K562 (cell line): ENCODE results near the gene TCEAL1. TPM values are rescaled to one million over a fixed set of nuclear protein-coding genes. Genes with fewer than 3 reads are reported as not detected.

ENCODE experiments used
- ATAC-seq: fragments of 200-7000 bp; cut with Tn5 transposase; 3 replicates; pipeline ENCODE4 v1.9.1; 2020; ENCODE audit warnings: moderate library complexity
- BruUV-seq: library from RNA; stranded (reverse); fragments of 400-500 nt; replicated peaks from 2 replicates; lab custom pipeline; 2021; lab: Mats Ljungman, UMichigan
- CTCF ChIA-PET: fragments of 300-600 bp; formaldehyde crosslinking; extraction: SDS; loops from one replicate; lab custom pipeline; 2021; ENCODE audit warnings: low intra/inter-chr PET ratio; lab: Yijun Ruan, JAX
- POLR2A ChIA-PET: fragments of 300-600, 350-650 bp; sonication (Branson Sonifier 250); formaldehyde crosslinking; extraction: SDS; loops from one replicate; lab custom pipeline; 2021; ENCODE audit warnings: antibody characterized with exemption, inconsistent platforms; lab: Yijun Ruan, JAX
- DNase-seq, 4 experiments: peaks; one replicate each; pipeline versions ENCODE4 v3.0.0 to v3.0.0-alpha.2; 2011 to 2018; ENCODE audit warnings: low spot score in 3 of 4, mixed read lengths in 3 of 4; ENCODE audit errors: extremely low read depth in 1 of 4
- FAIRE-seq: peaks from 2 replicates; lab custom pipeline; 2011; peaks lifted over from hg19 to GRCh38; lab: Jason Lieb, UNC
- H2AFZ ChIP-seq: 2 replicates; pipeline ENCODE4 v1.6.0; 2011; ENCODE audit warnings: low read depth, low read length, control low read depth, inconsistent platforms
- H3K27ac ChIP-seq: fragments of 200-600 bp; 3 replicates; pipeline ENCODE4 v1.8.0; 2011; ENCODE audit warnings: low read depth, mild to moderate bottlenecking, control low read depth, inconsistent platforms, low read length, moderate library complexity, mixed read lengths; ENCODE audit errors: extremely low read depth
- H3K27me3 ChIP-seq, 2 experiments: fragments of 300-600 bp in 1 of 2; 2 replicates in 1 of 2; 3 replicates in 1 of 2; pipeline versions ENCODE4 v1.6.0 to v1.8.0; 2011; ENCODE audit warnings: inconsistent platforms in 2 of 2, low read length in 2 of 2, mild to moderate bottlenecking in 1 of 2, mixed read lengths in 1 of 2, moderate library complexity in 1 of 2; ENCODE audit not compliant: control insufficient read depth in 2 of 2, insufficient read depth in 2 of 2
- H3K36me3 ChIP-seq: fragments of 300-600 bp; 3 replicates; pipeline ENCODE4 v1.8.0; 2011; ENCODE audit warnings: mild to moderate bottlenecking, low read length, inconsistent platforms; ENCODE audit not compliant: control insufficient read depth, insufficient read depth
- H3K4me1 ChIP-seq, 2 experiments: fragments of 200-600 bp in 1 of 2; replicated peaks in 1 of 2; 2 replicates in 1 of 2; 3 replicates in 1 of 2; pipeline versions ENCODE4 v1.5.1 to v1.8.0; 2011; ENCODE audit warnings: inconsistent platforms in 2 of 2, low read length in 2 of 2, mild to moderate bottlenecking in 1 of 2, mixed read lengths in 1 of 2, moderate library complexity in 1 of 2; ENCODE audit not compliant: control insufficient read depth in 2 of 2, insufficient read depth in 2 of 2
- H3K4me2 ChIP-seq: 2 replicates; pipeline ENCODE4 v1.6.1; 2011; ENCODE audit warnings: low read length, control low read depth, inconsistent platforms, mixed read lengths; ENCODE audit not compliant: insufficient read depth
- H3K4me3 ChIP-seq: fragments of 200-600 bp; sonication (generic), shearing (Covaris generic); 2 replicates; pipeline ENCODE4 v1.5.1; 2016; ENCODE audit warnings: control low read depth, inconsistent platforms
- H3K79me2 ChIP-seq: fragments of 200-600 bp; 3 replicates; pipeline ENCODE4 v1.8.0; 2011; ENCODE audit warnings: low read length, inconsistent platforms; ENCODE audit not compliant: control insufficient read depth, insufficient read depth
- H3K9ac ChIP-seq, 2 experiments: 2 replicates each; pipeline versions ENCODE4 v1.6.0 to v1.6.1; 2011; ENCODE audit warnings: low read depth in 2 of 2, low read length in 2 of 2, control low read depth in 1 of 2, inconsistent platforms in 1 of 2, mild to moderate bottlenecking in 1 of 2, mixed read lengths in 1 of 2; ENCODE audit not compliant: insufficient read depth in 1 of 2
- H3K9me1 ChIP-seq: one replicate; pipeline ENCODE4 v1.6.0; 2011; ENCODE audit warnings: inconsistent platforms, mild to moderate bottlenecking, low read length, moderate library complexity; ENCODE audit not compliant: control insufficient read depth, insufficient read depth
- H3K9me3 ChIP-seq: replicated peaks from 2 replicates; pipeline ENCODE4 v1.5.1; 2011; ENCODE audit warnings: low read depth, low read length, inconsistent platforms; ENCODE audit not compliant: control insufficient read depth, insufficient read depth
- H4K20me1 ChIP-seq: replicated peaks from 2 replicates; pipeline ENCODE4 v1.6.1; 2011; ENCODE audit warnings: low read length, inconsistent platforms, mixed read lengths; ENCODE audit not compliant: control insufficient read depth, insufficient read depth
- DIDO1 ChIP-seq: fragments of 450-650 bp; IDR thresholded peaks from 2 replicates; pipeline ENCODE4 v1.6.1; 2016; ENCODE audit warnings: low read depth, missing biosample characterization, missing genetic modification characterization
- LEF1 ChIP-seq: fragments of 450-650 bp; IDR thresholded peaks from 2 replicates; pipeline ENCODE4 v1.6.1; 2016; ENCODE audit warnings: mild to moderate bottlenecking
- SMARCA4 ChIP-seq: fragments of 450-650 bp; IDR thresholded peaks from 2 replicates; pipeline ENCODE4 v1.6.1; 2016
- SNRNP70 ChIP-seq: fragments of 200-400 bp; formaldehyde crosslinking; optimal IDR thresholded peaks from 2 replicates; pipeline ENCODE3; 2017; ENCODE audit warnings: low read depth, low read length
- SP1 ChIP-seq: sonication (generic); formaldehyde crosslinking; IDR thresholded peaks from 2 replicates; pipeline ENCODE4 v1.8.1; 2022; ENCODE audit warnings: mild to moderate bottlenecking, missing genetic modification reagents
- SRSF3 ChIP-seq: fragments of 200-400 bp; formaldehyde crosslinking; IDR thresholded peaks from 2 replicates; pipeline ENCODE4 v1.6.1; 2016; ENCODE audit warnings: mild to moderate bottlenecking, low read length, moderate library complexity; ENCODE audit not compliant: insufficient read depth
- TCFL5 ChIP-seq: fragments of 250-450 bp; sonication (Bioruptor Pico); conservative IDR thresholded peaks from 2 replicates; pipeline ENCODE4 v1.6.1; 2021; ENCODE audit warnings: mild to moderate bottlenecking, moderate library complexity, matching md5 sums
- XRCC3 ChIP-seq: fragments of 450-650 bp; IDR thresholded peaks from 2 replicates; pipeline ENCODE4 v1.6.1; 2017; ENCODE audit warnings: mild to moderate bottlenecking, moderate library complexity
- ZNF263 ChIP-seq: sonication (generic); formaldehyde crosslinking; IDR thresholded peaks from 2 replicates; pipeline ENCODE4 v1.8.0; 2022; ENCODE audit warnings: mild to moderate bottlenecking, missing genetic modification reagents, borderline replicate concordance
- WGBS: fragments of 100-300 bp; shearing (Covaris generic); methylation state at CpG from one replicate; pipeline ENCODE4 v1.1.6; 2016; ENCODE audit warnings: low coverage, mixed read lengths; ENCODE audit not compliant: insufficient coverage; ENCODE audit errors: missing lambda C conversion rate; 5-methylcytosine and 5-hydroxymethylcytosine counted together
- in situ Hi-C: fragments of 300-500 bp; cut with MboI; formaldehyde crosslinking; loops from 4 replicates; pipeline ENCODE4 v1.15.0; 2018; ENCODE audit warnings: inconsistent platforms, mixed read lengths
- intact Hi-C: fragments of 100-400 bp; cut with micrococcal nuclease; formaldehyde crosslinking; loops from 2 replicates; pipeline ENCODE4 v1.14.2; 2022
- polyA plus RNA-seq, 8 experiments: library from polyadenylated mRNA; depleted of rRNA in 4 of 8; stranded (reverse) in 5 of 8; unstranded in 3 of 8; fragments of >200 nt; fragmentation: Nextera tagmentation in 2 of 8; fragmentation: Illumina TruSeq in 1 of 8; extraction: Ambion mirVana in 2 of 8; extraction: Trizol in 1 of 8; gene quantifications; 2 replicates each; pipeline versions ENCODE4 v1.2.1 to v1.2.3, GENCODE V29; 2011 to 2014; ENCODE audit warnings: inconsistent platforms in 1 of 8, missing spikeins in 1 of 8
- total RNA-seq, 7 experiments: library from RNA; depleted of rRNA in 6 of 7; stranded (reverse); fragments of >200 nt in 6 of 7; fragmentation: Illumina TruSeq in 2 of 7; extraction: Trizol in 2 of 7; gene quantifications; 2 replicates each; pipeline versions ENCODE4 v1.2.1 to v1.2.3, GENCODE V29; 2011 to 2021; ENCODE audit warnings: low replicate concordance in 1 of 7
- TF ChIP-seq, protein P1 (sequence below), 2 experiments: IDR thresholded peaks; 2 replicates each; pipeline ENCODE4 v1.6.1; 2012; ENCODE audit warnings: improper control_type of control experiment in 2 of 2, low read depth in 2 of 2, low read length in 2 of 2, borderline replicate concordance in 1 of 2
- TF ChIP-seq, protein P2 (sequence below), 2 experiments: fragments of 200-800 bp in 1 of 2; sonication (Bioruptor generic) in 1 of 2; sonication (generic) in 1 of 2; formaldehyde crosslinking in 1 of 2; IDR thresholded peaks in 1 of 2; conservative IDR thresholded peaks in 1 of 2; 2 replicates each; pipeline versions ENCODE4 v1.5.0 to v1.6.1; 2016 to 2020; ENCODE audit warnings: missing compliant biosample characterization in 1 of 2, missing genetic modification characterization in 1 of 2, missing genetic modification reagents in 1 of 2

The TCEAL1 gene
- total and polyA plus RNA-seq, 9 of the 15 experiments (the other 6 are each of a cell fraction or from before 2014, with no cell fraction given), result 2.1 to 5.3 (median 4.0) TPM

DNA sequence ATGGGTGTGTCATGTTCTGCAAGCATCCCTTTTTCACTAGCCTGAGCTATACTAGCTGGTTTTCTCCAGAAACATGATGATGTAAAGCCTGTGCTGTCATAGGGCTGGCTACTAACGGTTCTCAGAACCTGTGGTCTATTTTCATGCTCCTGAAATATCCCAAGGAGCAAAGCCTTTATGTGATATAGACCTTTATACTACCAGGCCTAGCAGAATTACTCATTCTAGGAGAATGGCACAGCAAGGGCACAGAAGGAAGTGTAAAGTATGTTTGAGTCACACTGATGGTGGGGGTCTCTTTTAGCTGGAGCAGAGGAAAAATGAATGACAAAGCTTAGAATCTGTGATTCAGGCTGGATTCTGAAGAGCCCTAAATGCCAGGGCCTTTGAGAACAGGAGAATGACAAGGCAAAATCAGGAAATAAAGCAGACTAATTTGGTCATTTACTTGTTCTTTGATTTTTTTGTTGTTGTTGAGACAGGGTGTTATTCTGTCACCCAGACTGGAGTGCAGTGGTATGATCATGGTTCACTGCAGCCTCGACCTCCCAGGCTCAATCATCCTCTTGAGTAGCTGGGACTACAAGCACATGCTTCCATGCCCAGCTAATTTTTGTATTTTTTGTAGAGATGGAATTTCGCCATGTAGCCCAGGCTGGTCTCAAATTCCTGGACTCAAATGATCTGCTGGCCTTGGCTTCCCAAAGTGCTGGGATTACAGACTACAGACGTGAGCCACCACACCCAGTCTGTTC is 11.8 kb downstream of the TCEAL1 start:
- ChIA-PET POLR2A (no interaction called here), CTCF (no interaction called here)
- intact Hi-C loops (no loop called here), in situ Hi-C loops (no loop called here)
- Histone ChIP-seq H3K4me3 (no peak overlapping the region), H3K4me2 (no peak overlapping the region), H2AFZ (no peak overlapping the region), H3K4me1 (no peaks in the 10 kb centered on the region), H3K27me3 (no peaks in the 10 kb centered on the region), H3K79me2 (no peaks in the 10 kb centered on the region), H3K9ac (no peak overlapping the region), H3K36me3 (no peaks in the 10 kb centered on the region), H3K9me3 (no peaks in the 10 kb centered on the region), H4K20me1 (no peaks in the 10 kb centered on the region), H3K27ac (no peak overlapping the region), H3K9me1 (no peaks in the 10 kb centered on the region)
- 0% methylated on average over 4 of the region's 4 CpGs for WGBS
- BruUV-seq, result no TSS peak
- FAIRE-seq (no peak), ATAC-seq (no peak), DNase-seq (no peak)
- TF ChIP-seq DIDO1, result no peak
- no peak for TF ChIP-seq SNRNP70
- no peak for TF ChIP-seq LEF1
- TF ChIP-seq, protein P1, sequence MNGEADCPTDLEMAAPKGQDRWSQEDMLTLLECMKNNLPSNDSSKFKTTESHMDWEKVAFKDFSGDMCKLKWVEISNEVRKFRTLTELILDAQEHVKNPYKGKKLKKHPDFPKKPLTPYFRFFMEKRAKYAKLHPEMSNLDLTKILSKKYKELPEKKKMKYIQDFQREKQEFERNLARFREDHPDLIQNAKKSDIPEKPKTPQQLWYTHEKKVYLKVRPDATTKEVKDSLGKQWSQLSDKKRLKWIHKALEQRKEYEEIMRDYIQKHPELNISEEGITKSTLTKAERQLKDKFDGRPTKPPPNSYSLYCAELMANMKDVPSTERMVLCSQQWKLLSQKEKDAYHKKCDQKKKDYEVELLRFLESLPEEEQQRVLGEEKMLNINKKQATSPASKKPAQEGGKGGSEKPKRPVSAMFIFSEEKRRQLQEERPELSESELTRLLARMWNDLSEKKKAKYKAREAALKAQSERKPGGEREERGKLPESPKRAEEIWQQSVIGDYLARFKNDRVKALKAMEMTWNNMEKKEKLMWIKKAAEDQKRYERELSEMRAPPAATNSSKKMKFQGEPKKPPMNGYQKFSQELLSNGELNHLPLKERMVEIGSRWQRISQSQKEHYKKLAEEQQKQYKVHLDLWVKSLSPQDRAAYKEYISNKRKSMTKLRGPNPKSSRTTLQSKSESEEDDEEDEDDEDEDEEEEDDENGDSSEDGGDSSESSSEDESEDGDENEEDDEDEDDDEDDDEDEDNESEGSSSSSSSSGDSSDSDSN (IDR thresholded peaks at IDR 0.05; ENCODE audit: borderline replicate concordance in 1 of 2, low read depth in 2 of 2, low read length in 2 of 2), result no peak
- no peak for TF ChIP-seq SMARCA4
- TF ChIP-seq TCFL5 (CRISPR knock-in tag), result no peak
- TF ChIP-seq SRSF3, result no peak
- TF ChIP-seq XRCC3, result no peak
- TF ChIP-seq, protein P2, sequence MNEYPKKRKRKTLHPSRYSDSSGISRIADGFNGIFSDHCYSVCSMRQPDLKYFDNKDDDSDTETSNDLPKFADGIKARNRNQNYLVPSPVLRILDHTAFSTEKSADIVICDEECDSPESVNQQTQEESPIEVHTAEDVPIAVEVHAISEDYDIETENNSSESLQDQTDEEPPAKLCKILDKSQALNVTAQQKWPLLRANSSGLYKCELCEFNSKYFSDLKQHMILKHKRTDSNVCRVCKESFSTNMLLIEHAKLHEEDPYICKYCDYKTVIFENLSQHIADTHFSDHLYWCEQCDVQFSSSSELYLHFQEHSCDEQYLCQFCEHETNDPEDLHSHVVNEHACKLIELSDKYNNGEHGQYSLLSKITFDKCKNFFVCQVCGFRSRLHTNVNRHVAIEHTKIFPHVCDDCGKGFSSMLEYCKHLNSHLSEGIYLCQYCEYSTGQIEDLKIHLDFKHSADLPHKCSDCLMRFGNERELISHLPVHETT (CRISPR knock-in tag; conservative IDR thresholded peaks at IDR 0.05 in 1 of 2, IDR thresholded peaks at IDR 0.05 in 1 of 2), result no peak
- no peak for TF ChIP-seq ZNF263 (CRISPR knock-in tag)
- TF ChIP-seq SP1 (CRISPR knock-in tag), result no peak
